Endothelial cell of umbilical vein (primary cell): ENCODE data around the gene NUP107. TPM values are rescaled to one million over a fixed set of nuclear protein-coding genes. Genes with fewer than 3 reads are reported as not detected.

Experiments used
- BruUV-seq: library from RNA; stranded (reverse); fragments of 400-500 nt; replicated peaks from 2 replicates; lab custom pipeline; 2021; lab: Mats Ljungman, UMichigan
- CTCF ChIA-PET: fragments of 300-600, 350-600 bp; sonication (Branson Sonifier 250); formaldehyde crosslinking; loops from one replicate; lab custom pipeline; 2021; ENCODE audit warnings: antibody characterized with exemption, inconsistent platforms; lab: Charles Lee
- POLR2A ChIA-PET: fragments of 300-600, 350-600 bp; sonication (Branson Sonifier 250); formaldehyde crosslinking; loops from one replicate; lab custom pipeline; 2021; ENCODE audit warnings: antibody characterized with exemption, inconsistent platforms; lab: Charles Lee
- DNase-seq: peaks from one replicate; pipeline ENCODE4 v3.0.0-alpha.2; 2011; ENCODE audit warnings: low read depth, low spot score
- FAIRE-seq: peaks from 2 replicates; lab custom pipeline; 2011; peaks lifted over from hg19 to GRCh38; lab: Jason Lieb, UNC
- H2AFZ ChIP-seq: 2 replicates; pipeline ENCODE4 v1.6.0; 2012; ENCODE audit warnings: low read depth, low read length, control low read depth, inconsistent platforms
- H3K27ac ChIP-seq: 2 replicates; pipeline ENCODE4 v1.5.1; 2011; ENCODE audit warnings: low read depth, mild to moderate bottlenecking, control low read depth, low read length, moderate library complexity; ENCODE audit not compliant: insufficient read depth
- H3K27me3 ChIP-seq, 2 experiments: 2 replicates each; pipeline versions ENCODE4 v1.6.0 to v1.6.1; 2011; ENCODE audit warnings: low read length in 2 of 2, mixed read lengths in 1 of 2; ENCODE audit not compliant: control insufficient read depth in 2 of 2, insufficient read depth in 2 of 2
- H3K36me3 ChIP-seq, 2 experiments: 2 replicates in 1 of 2; 3 replicates in 1 of 2; pipeline ENCODE4 v1.5.1; 2011; ENCODE audit warnings: low read length in 2 of 2, mild to moderate bottlenecking in 1 of 2, moderate library complexity in 1 of 2; ENCODE audit not compliant: control insufficient read depth in 2 of 2, insufficient read depth in 2 of 2; ENCODE audit errors: extremely low read depth in 1 of 2
- H3K4me1 ChIP-seq: 3 replicates; pipeline ENCODE4 v1.5.1; 2011; ENCODE audit warnings: mild to moderate bottlenecking, low read length; ENCODE audit not compliant: control insufficient read depth, insufficient read depth; ENCODE audit errors: extremely low read depth
- H3K4me2 ChIP-seq: 2 replicates; pipeline ENCODE4 v1.6.1; 2011; ENCODE audit warnings: low read length, control low read depth, mixed read lengths; ENCODE audit not compliant: insufficient read depth
- H3K4me3 ChIP-seq, 3 experiments: fragments of 200-600 bp in 1 of 3; sonication (generic), shearing (Covaris generic) in 1 of 3; replicated peaks in 1 of 3; 2 replicates each; pipeline ENCODE4 v1.5.1; 2011 to 2016; ENCODE audit warnings: control low read depth in 3 of 3, low read length in 3 of 3, mild to moderate bottlenecking in 2 of 3, inconsistent platforms in 1 of 3, low read depth in 1 of 3, moderate library complexity in 1 of 3; ENCODE audit not compliant: insufficient read depth in 1 of 3
- H3K79me2 ChIP-seq: 2 replicates; pipeline ENCODE4 v1.6.0; 2012; ENCODE audit warnings: low read length, inconsistent platforms; ENCODE audit not compliant: control insufficient read depth, insufficient read depth
- H3K9ac ChIP-seq: replicated peaks from 2 replicates; pipeline ENCODE3; 2011; ENCODE audit warnings: low read length, control low read depth; ENCODE audit not compliant: insufficient read depth; ENCODE audit errors: extremely low read depth
- H3K9me1 ChIP-seq: replicated peaks from 3 replicates; pipeline ENCODE4 v1.6.0; 2011; ENCODE audit warnings: mild to moderate bottlenecking, low read length; ENCODE audit not compliant: control insufficient read depth, insufficient read depth; ENCODE audit errors: extremely low read depth
- H3K9me3 ChIP-seq: replicated peaks from 2 replicates; pipeline ENCODE4 v1.5.1; 2012; ENCODE audit warnings: low read length, inconsistent platforms; ENCODE audit not compliant: control insufficient read depth, insufficient read depth
- H4K20me1 ChIP-seq: replicated peaks from 2 replicates; pipeline ENCODE3; 2011; ENCODE audit warnings: mild to moderate bottlenecking, low read length; ENCODE audit not compliant: control insufficient read depth, insufficient read depth; ENCODE audit errors: extremely low read depth
- CTCF ChIP-seq, 2 donors: IDR thresholded peaks; 1 replicate in 1 of 2; 2 replicates in 1 of 2; pipeline ENCODE4 v1.5.1; 2011; ENCODE audit warnings: low read length in 2 of 2, mild to moderate bottlenecking in 2 of 2, moderate library complexity in 2 of 2, control low read depth in 1 of 2, inconsistent platforms in 1 of 2, low read depth in 1 of 2; ENCODE audit not compliant: insufficient read depth in 1 of 2; ENCODE audit errors: extremely low read depth in 1 of 2
- EZH2 ChIP-seq: IDR thresholded peaks from 2 replicates; pipeline ENCODE4 v1.6.1; 2012; ENCODE audit warnings: borderline replicate concordance, low read depth, mild to moderate bottlenecking, moderate library complexity, low read length, inconsistent platforms; ENCODE audit not compliant: severe bottlenecking
- FOS ChIP-seq: IDR thresholded peaks from 2 replicates; pipeline ENCODE4 v1.6.1; 2011; ENCODE audit warnings: mild to moderate bottlenecking, low read length, moderate library complexity, borderline replicate concordance; ENCODE audit not compliant: insufficient read depth
- GATA2 ChIP-seq: IDR thresholded peaks from 2 replicates; pipeline ENCODE4 v1.7.0; 2011; ENCODE audit warnings: low read depth, mild to moderate bottlenecking, moderate library complexity, mixed read lengths, low read length; ENCODE audit not compliant: insufficient read length, insufficient read depth
- JUN ChIP-seq: IDR thresholded peaks from 2 replicates; pipeline ENCODE4 v1.6.1; 2011; ENCODE audit warnings: borderline replicate concordance, low read depth; ENCODE audit not compliant: insufficient read length, insufficient read depth
- MAX ChIP-seq: IDR thresholded peaks from 2 replicates; pipeline ENCODE4 v1.6.1; 2011; ENCODE audit not compliant: insufficient read depth, insufficient read length
- MYC ChIP-seq: IDR thresholded peaks from one replicate; pipeline ENCODE4 v1.6.1; 2011; ENCODE audit warnings: mild to moderate bottlenecking, low read depth, low read length
- POLR2A ChIP-seq: IDR thresholded peaks from 2 replicates; pipeline ENCODE4 v1.6.1; 2012; ENCODE audit warnings: low read depth, mild to moderate bottlenecking, control low read depth, low read length
- POLR2AphosphoS5 ChIP-seq: IDR thresholded peaks from 2 replicates; pipeline ENCODE4 v1.6.1; 2012; ENCODE audit warnings: low read depth, mild to moderate bottlenecking, control low read depth, low read length, moderate library complexity; ENCODE audit not compliant: insufficient read depth
- dilution Hi-C: fragments of 300-500 bp; cut with MboI; formaldehyde crosslinking; loops from one replicate; pipeline ENCODE4 v1.15.0; 2019; ENCODE audit warnings: low sequenced_read_pairs; ENCODE audit not compliant: extremely low pct_ligation_motif_present
- intact Hi-C: fragments of 100-400 bp; cut with micrococcal nuclease; formaldehyde crosslinking; loops from one replicate; pipeline ENCODE4 v1.10.0; 2022
- polyA plus RNA-seq, 4 experiments: library from polyadenylated mRNA; depleted of rRNA in 3 of 4; stranded (reverse) in 3 of 4; unstranded in 1 of 4; fragments of >200 nt; gene quantifications; 2 replicates each; pipeline versions ENCODE4 v1.2.1 to v1.2.3, GENCODE V29; 2011 to 2012; ENCODE audit warnings: missing spikeins in 1 of 4
- total RNA-seq: library from RNA; stranded (reverse); gene quantifications from 2 replicates; pipeline ENCODE4 v1.2.3, GENCODE V29; 2021

The NUP107 gene
- total and polyA plus RNA-seq, 2 donors (not counting 3 experiments of a cell fraction or from before 2014, with no cell fraction given) = 24.0 to 78.7 TPM

- dilution Hi-C loops (no loop called here), intact Hi-C loops (no loop called here)
- ChIA-PET POLR2A (no interaction called here), CTCF (no interaction called here)
- Histone ChIP-seq H4K20me1 (no peaks in the 10 kb centered on the region), H3K79me2 (no peaks in the 10 kb centered on the region), H3K9me3 (no peaks in the 10 kb centered on the region), H2AFZ (no peak overlapping the region), H3K4me3 (no peak overlapping the region), H3K27me3 (no peaks in the 10 kb centered on the region), H3K9me1 (no peaks in the 10 kb centered on the region), H3K36me3 (no peaks in the 10 kb centered on the region), H3K27ac (no peak overlapping the region), H3K4me2 (no peak overlapping the region), H3K4me1 (peaks cover 2% of the 10 kb centered on the region), H3K9ac (no peak overlapping the region)
- DNase-seq (no peak), FAIRE-seq (no peak)
- TF ChIP-seq POLR2AphosphoS5 (no peak), JUN (no peak), POLR2A (no peak), FOS (no peak), EZH2 (no peak), GATA2 (no peak), CTCF (IDR thresholded peaks at IDR 0.05; ENCODE audit: extremely low read depth in 1 of 2, insufficient read depth in 1 of 2, low read depth in 1 of 2, low read length in 2 of 2) (no peak), MYC (no peak), MAX (no peak)
- BruUV-seq = no TSS peak
These were observed 80.4 kb downstream of the NUP107 start for GRCh38 chr12:68767191-68767590.
